ENCODE measurements around the gene HNRNPAB. TPM values are rescaled to one million over a fixed set of nuclear protein-coding genes. Genes with fewer than 3 reads are reported as not detected.
"Not testable (repeated sequence)": the region's sequence is repeated elsewhere in the genome, so short reads cannot be mapped to it uniquely, and the experiment has no call there.

The HNRNPAB gene
- polyA plus RNA-seq, 3 donors: 150 to 157 (median 154) TPM

DNA sequence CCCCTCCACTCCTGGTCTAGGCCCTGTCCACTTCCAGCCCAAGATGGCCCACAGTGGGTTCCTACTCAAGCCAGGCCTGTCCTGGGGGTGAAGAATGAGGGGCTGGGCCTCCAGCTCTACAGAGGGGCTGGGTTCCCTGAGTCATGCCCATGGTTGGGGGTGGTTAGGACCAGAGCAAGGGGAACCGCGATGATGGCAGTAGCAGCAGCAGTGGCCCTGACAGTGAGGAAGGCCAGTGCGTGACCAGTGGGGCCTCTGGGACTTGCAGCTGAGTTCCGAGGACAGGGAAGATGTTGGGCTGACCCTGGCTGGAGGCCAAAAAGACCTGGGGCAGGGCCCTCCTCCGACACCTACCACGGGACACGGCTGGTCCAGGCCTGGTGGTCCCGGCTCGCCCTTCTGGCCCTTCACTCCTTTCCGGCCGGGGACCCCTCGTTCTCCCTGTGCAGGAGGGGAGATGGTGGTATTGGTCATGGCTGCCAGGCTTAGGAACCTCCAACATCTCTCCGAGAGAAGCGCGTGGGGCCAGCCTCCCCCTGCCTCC lies 37.4 kb downstream of the HNRNPAB start:
- no peak for DNase-seq (ENCODE audit: low read depth in 3 of 3, low spot score in 2 of 3)

DNA sequence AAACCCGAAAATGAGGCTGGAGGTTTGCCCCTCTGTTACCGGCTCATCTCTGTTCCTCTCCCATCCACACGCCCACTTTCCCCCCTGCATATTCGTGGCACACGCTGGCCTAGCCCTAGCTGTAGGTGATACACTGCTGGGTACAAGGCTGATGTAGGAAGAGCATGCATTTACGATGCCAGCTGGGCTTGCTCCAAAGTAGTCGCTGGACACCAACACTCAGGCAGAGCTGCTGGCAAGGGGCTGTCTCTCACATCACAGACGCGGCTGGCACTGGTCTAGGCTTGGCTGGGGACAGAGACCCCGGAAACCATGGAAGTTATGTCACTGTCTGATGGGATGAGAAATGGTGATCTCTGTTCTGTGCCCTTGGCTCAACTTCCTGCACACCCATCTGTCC lies 38.1 kb downstream of the HNRNPAB start:
- DNase-seq (ENCODE audit: low read depth in 3 of 3, low spot score in 2 of 3): no peak

GRCh38 chr5:178244576-178244975 lies 40.2 kb downstream of the HNRNPAB start:
- no peak for DNase-seq (ENCODE audit: low read depth in 3 of 3, low spot score in 2 of 3)

DNA sequence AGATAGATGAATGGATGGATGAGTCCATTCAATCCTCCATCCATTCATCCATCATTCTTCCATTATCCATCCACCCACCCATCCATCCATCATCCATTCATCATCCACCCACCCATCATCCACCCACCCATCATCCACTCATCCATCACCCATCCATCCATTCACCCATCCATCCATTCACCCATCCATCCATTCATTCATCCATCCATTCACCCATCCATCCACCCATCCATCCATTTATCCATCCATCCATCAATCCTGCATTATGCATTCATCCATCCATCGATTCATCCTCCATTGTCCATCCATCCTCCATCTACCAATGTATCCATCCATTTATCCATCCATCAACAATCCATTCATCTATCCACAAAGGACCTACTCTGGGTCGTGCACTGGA lies 41.1 kb downstream of the HNRNPAB start:
- no peak for DNase-seq (ENCODE audit: low read depth in 3 of 3, low spot score in 2 of 3)

DNA sequence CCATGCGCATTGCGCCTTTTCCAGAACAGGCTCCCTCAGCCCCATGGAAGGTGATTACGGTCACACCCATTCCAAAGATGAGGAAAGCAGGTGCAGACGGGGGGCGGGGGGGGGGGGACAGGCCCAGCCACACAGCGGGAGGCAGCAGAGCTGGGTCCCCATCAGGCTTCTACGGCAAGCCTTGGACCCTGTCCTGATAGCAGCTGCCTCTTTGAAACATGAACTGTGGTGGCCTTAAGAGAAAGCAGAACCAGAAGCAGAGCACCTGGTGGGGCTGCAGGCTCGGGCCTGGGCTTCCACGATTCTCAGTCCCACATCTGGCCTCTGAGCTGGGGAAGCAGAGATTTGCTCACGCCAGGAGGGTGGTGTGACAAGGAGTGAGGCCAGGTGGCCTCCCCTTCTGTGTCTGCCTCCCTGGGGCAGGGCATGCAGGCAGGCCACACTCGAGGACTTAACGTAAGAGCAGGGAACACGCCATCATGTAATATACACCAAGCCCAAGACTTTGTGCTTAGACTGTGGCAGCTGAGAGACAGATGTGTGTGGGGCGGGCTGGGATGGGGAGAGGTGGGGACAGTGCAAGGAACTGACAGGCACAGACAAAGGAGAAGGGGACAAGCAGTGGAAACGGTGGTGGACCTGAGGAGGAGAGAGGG lies 42.4 kb downstream of the HNRNPAB start:
- no peak for DNase-seq (ENCODE audit: low read depth in 3 of 3, low spot score in 2 of 3)

- no peak for DNase-seq (ENCODE audit: low read depth in 3 of 3, low spot score in 2 of 3)
These were observed 43.4 kb downstream of the HNRNPAB start for GRCh38 chr5:178247481-178248456.

GRCh38 chr5:178248750-178249149 lies 44.4 kb downstream of the HNRNPAB start:
- DNase-seq (ENCODE audit: low read depth in 3 of 3, low spot score in 2 of 3): no peak

DNA sequence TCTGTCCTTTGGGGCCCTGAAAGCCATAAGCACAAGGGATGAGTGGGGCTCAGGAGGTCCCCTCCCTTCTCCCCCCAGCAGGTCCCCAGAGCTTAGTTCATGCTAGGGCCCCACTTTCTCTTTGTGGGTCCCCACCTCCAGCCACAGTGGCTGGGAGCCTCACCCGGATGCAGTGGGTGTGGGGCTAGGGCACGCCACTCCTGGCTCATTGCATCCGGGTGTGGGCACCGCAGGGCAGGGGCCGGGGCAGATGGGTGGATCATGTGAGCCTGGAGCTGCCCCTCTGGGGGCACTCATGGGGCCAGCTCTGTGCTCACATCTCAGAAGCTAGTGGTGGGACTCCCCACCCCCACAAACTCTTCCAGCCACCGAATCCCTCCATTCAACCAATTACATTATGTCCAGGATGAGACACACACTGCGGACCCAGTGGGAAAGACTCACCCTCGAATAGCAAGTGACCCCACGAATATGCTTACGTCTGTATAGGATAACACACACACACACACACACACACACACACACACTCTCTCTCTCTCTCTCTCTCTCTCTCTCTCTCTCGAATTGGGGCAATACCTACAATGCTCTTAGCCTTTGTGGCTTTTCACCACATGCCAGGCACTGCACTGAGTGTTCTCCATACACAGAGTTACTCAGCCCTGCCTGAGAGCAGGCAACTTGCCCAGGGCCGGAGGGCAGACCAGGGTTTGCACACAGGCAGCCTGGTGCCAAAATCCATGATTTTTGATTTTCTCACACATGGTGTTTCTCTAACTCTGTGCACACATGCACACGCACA lies 45.1 kb downstream of the HNRNPAB start:
- no peak for DNase-seq (ENCODE audit: low read depth in 3 of 3, low spot score in 2 of 3)

GRCh38 chr5:178250263-178250662 lies 45.9 kb downstream of the HNRNPAB start:
- no peak for DNase-seq (ENCODE audit: low read depth in 3 of 3, low spot score in 2 of 3)

DNA sequence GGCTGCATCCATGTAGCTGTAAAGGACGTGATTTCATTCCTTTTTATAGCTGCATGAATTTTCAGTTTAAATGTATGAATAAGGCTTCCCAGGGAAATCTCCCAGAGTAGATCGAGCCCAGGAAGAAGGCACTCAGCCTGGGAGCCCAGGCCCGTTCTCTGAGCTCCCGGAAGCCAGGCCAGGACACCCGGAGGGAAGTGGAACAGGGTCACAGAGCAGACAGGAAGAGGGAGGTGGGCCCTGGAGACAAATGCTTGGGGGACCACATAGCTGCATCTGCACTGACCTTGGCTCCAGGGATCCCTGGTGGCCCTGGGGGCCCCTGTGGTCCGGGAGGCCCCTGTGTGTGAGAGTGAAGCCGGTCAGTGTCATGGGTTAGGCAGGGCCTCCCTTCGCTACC lies 47.9 kb downstream of the HNRNPAB start:
- no peak for DNase-seq (ENCODE audit: low read depth in 3 of 3, low spot score in 2 of 3)

- not testable (repeated sequence) for DNase-seq (ENCODE audit: low read depth in 3 of 3, low spot score in 2 of 3)
These were observed 49.3 kb downstream of the HNRNPAB start for GRCh38 chr5:178253632-178254031.

- no peak for DNase-seq (ENCODE audit: low read depth in 3 of 3, low spot score in 2 of 3)
These were observed 52.4 kb downstream of the HNRNPAB start for GRCh38 chr5:178256746-178257145.

- no peak for DNase-seq (ENCODE audit: low read depth in 3 of 3, low spot score in 2 of 3)
These were observed 53.3 kb downstream of the HNRNPAB start for GRCh38 chr5:178257650-178258049.

DNA sequence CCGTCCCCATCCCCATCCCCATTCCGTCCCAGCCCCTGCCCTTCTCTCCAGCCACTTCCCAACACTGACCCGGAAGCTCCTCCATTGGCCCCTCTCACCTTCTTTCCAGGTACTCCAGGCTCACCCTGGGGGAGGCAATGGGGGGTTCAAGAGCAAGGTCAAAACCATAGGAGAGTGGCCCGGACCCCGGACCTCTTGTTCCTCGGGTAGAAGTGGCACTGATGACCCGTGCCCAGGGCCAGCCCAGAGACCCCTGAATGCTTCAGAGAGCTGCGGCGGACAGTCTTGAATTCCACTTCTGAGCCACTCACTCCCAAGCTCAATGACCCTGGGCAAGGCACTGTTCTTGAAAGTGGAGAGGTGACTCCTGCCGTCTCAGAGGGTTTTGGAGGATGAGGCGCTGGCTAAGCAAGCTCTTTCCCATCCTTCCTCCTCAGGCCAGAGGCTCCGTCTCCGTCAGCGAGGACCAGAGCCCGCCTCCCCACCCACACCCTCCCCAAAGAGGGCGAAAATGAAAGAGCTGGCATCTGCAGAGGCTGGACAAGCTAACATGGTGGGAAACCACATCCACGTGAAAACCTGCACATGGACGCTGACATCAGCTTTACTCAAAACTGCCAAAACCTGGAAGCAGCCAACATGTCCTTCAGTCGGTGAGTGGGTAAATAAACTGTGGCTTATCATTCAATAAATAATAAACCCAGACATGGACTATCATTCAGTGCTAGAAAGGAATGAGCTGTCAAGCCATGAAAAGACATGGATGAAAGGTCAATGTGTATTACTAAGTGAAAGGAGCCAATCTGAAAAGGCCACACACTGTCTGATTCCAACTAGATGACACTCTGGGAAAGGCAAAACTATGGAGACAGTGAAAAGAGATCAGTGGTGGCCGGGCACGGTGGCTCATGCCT lies 55.5 kb downstream of the HNRNPAB start:
- no peak for DNase-seq (ENCODE audit: low read depth in 3 of 3, low spot score in 2 of 3)

Other genes starting within 250 kb of the HNRNPAB start
- not detected for gene PROP1, start 208.3 kb upstream of the HNRNPAB start, polyA plus RNA-seq (ENCODE audit: insufficient read length in 3 of 3)
- gene N4BP3, start 91.0 kb upstream of the HNRNPAB start, polyA plus RNA-seq (ENCODE audit: insufficient read length in 3 of 3): 1 to 10 TPM; 3.8 to 4.4 (median 3.9) TPM
- 10 to 100 TPM; 29.0 to 32.9 (median 32.1) TPM for gene RMND5B, start 73.5 kb upstream of the HNRNPAB start, polyA plus RNA-seq (ENCODE audit: insufficient read length in 3 of 3)
- 100 to 1,000 TPM in 2 of 3 donors, 10 to 100 TPM in 1; 96.2 to 107 (median 102) TPM for gene NHP2, start 50.6 kb upstream of the HNRNPAB start, polyA plus RNA-seq (ENCODE audit: insufficient read length in 3 of 3)
- under 1 TPM in 2 of 3 donors, not detected in 1; 0.06 to 0.07 TPM for gene GMCL2, start 17.2 kb upstream of the HNRNPAB start, polyA plus RNA-seq (ENCODE audit: insufficient read length in 3 of 3)
- 10 to 100 TPM; 50.7 to 61.9 (median 55.2) TPM for gene PHYKPL, start 28.3 kb downstream of the HNRNPAB start, polyA plus RNA-seq (ENCODE audit: insufficient read length in 3 of 3)

Measured in right renal cortex interstitium (tissue), 3 donors.